Breast epithelium (tissue), 4 donors: ENCODE results near the gene COPG2. TPM values are rescaled to one million over a fixed set of nuclear protein-coding genes. Genes with fewer than 3 reads are reported as not detected.

Experiments used
- DNase-seq, 2 donors: peaks; one replicate each; pipeline ENCODE4 v3.0.0-alpha.2; 2019; ENCODE audit warnings: low spot score in 2 of 2
- H3K27ac ChIP-seq, 2 donors: fragments of 200-600 bp; sonication (generic) in 1 of 2; one replicate each; pipeline ENCODE4 v1.5.1; 2016 to 2019; ENCODE audit warnings: mild to moderate bottlenecking in 1 of 2
- H3K27me3 ChIP-seq, 2 donors: fragments of 200-600 bp; sonication (generic) in 1 of 2; one replicate each; pipeline versions ENCODE4 v1.5.1 to v1.6.0; 2017 to 2019; ENCODE audit warnings: control low read depth in 1 of 2, mild to moderate bottlenecking in 1 of 2
- H3K36me3 ChIP-seq: fragments of 200-600 bp; one replicate; pipeline ENCODE4 v1.5.1; 2019
- H3K4me1 ChIP-seq, 2 donors: fragments of 200-600 bp; sonication (generic); one replicate each; pipeline ENCODE4 v1.5.1; 2016 to 2019; ENCODE audit warnings: control low read depth in 1 of 2
- H3K4me3 ChIP-seq, 3 donors: fragments of 200-600 bp; sonication (generic); 1 replicate in 2 of 3; 2 replicates in 1 of 3; pipeline ENCODE4 v1.5.1; 2016 to 2019; ENCODE audit warnings: mild to moderate bottlenecking in 3 of 3, moderate library complexity in 2 of 3
- H3K9me3 ChIP-seq, 2 donors: fragments of 200-600 bp; sonication (generic) in 1 of 2; one replicate each; pipeline ENCODE4 v1.5.1; 2016 to 2019; ENCODE audit warnings: control low read depth in 1 of 2
- POLR2A ChIP-seq: fragments of 450-650 bp; IDR thresholded peaks from one replicate; pipeline ENCODE4 v1.6.1; 2016; ENCODE audit warnings: antibody characterized with exemption, mild to moderate bottlenecking, moderate library complexity
- POLR2AphosphoS5 ChIP-seq, 3 donors: sonication (generic); formaldehyde crosslinking; IDR thresholded peaks; one replicate each; pipeline ENCODE4 v1.6.1; 2017; ENCODE audit warnings: antibody characterized with exemption in 3 of 3
- intact Hi-C: fragments of 100-400 bp; cut with DNase I; formaldehyde crosslinking; loops from one replicate; pipeline ENCODE4 v1.15.1; 2023; ENCODE audit warnings: low total_unique reads
- total RNA-seq, 3 donors: library from RNA; depleted of rRNA; stranded (reverse); fragments of >200 nt; gene quantifications; one replicate each; pipeline ENCODE4 v1.1.0, GENCODE V29; 2016
- TF ChIP-seq, protein P1 (sequence below), 3 donors: fragments of 450-650 bp; IDR thresholded peaks; one replicate each; pipeline ENCODE4 v1.5.1; 2016 to 2017; ENCODE audit warnings: antibody characterized with exemption in 3 of 3, mild to moderate bottlenecking in 3 of 3, moderate library complexity in 3 of 3

Gene COPG2
- total RNA-seq, 3 donors from 2014 or later = 21.3 to 37.8 (median 27.2) TPM

DNA sequence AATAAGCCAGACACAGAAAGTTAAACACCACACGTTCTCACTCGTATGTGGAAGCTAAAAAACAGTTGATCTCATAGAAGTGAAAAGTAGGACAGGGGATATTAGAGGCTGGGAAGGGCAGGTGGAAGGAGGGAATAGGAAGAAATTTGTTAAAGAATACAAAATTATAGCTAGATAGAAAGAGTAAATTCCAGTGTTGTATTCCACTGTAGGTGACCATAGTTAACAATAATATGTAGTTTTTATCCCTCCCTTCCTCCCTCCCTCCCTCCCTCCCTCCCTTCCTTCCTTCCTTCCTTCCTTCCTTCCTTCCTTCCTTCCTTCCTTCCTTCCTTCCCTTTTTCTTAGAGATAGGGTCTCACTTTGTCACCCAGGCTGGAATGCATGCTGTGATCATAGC lies 196.6 kb downstream of the COPG2 start:
- TF ChIP-seq POLR2AphosphoS5 (IDR thresholded peaks at IDR 0.05) (no peak), POLR2A (no peak)
- TF ChIP-seq, protein P1, sequence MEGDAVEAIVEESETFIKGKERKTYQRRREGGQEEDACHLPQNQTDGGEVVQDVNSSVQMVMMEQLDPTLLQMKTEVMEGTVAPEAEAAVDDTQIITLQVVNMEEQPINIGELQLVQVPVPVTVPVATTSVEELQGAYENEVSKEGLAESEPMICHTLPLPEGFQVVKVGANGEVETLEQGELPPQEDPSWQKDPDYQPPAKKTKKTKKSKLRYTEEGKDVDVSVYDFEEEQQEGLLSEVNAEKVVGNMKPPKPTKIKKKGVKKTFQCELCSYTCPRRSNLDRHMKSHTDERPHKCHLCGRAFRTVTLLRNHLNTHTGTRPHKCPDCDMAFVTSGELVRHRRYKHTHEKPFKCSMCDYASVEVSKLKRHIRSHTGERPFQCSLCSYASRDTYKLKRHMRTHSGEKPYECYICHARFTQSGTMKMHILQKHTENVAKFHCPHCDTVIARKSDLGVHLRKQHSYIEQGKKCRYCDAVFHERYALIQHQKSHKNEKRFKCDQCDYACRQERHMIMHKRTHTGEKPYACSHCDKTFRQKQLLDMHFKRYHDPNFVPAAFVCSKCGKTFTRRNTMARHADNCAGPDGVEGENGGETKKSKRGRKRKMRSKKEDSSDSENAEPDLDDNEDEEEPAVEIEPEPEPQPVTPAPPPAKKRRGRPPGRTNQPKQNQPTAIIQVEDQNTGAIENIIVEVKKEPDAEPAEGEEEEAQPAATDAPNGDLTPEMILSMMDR (IDR thresholded peaks at IDR 0.05) = no peak
- Histone ChIP-seq H3K27me3 (no peaks in the 10 kb centered on the region), H3K4me3 (no peak overlapping the region), H3K36me3 (no peaks in the 10 kb centered on the region), H3K4me1 (no peaks in the 10 kb centered on the region), H3K27ac (no peak overlapping the region), H3K9me3 (no peaks in the 10 kb centered on the region)
- DNase-seq = no peak
- intact Hi-C loops = no loop called here

DNA sequence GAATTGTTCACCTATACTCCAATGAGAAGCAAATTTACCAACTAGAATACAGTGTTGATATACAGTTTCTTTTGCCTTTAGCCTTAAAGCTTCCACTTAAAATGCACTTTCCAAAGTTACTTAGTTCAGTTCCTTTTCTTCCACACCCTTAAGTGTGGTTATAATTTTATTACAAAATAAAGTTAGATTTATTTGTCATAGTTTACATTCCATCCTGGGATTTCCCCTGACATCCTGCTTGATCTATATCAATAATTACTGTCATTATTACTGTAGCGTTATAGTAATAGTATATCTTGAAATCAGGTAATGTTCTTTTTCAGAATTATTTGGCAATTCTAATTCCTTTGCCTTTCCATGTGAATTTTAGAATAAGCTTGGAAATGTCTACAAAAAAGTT lies 199.9 kb downstream of the COPG2 start:
- Histone ChIP-seq H3K4me3 (no peak overlapping the region), H3K4me1 (no peaks in the 10 kb centered on the region), H3K27me3 (no peaks in the 10 kb centered on the region), H3K27ac (no peak overlapping the region), H3K9me3 (no peaks in the 10 kb centered on the region), H3K36me3 (no peaks in the 10 kb centered on the region)
- intact Hi-C loops = no loop called here
- DNase-seq = no peak
- TF ChIP-seq, protein P1 (IDR thresholded peaks at IDR 0.05) = no peak
- TF ChIP-seq POLR2A (no peak), POLR2AphosphoS5 (IDR thresholded peaks at IDR 0.05) (no peak)

DNA sequence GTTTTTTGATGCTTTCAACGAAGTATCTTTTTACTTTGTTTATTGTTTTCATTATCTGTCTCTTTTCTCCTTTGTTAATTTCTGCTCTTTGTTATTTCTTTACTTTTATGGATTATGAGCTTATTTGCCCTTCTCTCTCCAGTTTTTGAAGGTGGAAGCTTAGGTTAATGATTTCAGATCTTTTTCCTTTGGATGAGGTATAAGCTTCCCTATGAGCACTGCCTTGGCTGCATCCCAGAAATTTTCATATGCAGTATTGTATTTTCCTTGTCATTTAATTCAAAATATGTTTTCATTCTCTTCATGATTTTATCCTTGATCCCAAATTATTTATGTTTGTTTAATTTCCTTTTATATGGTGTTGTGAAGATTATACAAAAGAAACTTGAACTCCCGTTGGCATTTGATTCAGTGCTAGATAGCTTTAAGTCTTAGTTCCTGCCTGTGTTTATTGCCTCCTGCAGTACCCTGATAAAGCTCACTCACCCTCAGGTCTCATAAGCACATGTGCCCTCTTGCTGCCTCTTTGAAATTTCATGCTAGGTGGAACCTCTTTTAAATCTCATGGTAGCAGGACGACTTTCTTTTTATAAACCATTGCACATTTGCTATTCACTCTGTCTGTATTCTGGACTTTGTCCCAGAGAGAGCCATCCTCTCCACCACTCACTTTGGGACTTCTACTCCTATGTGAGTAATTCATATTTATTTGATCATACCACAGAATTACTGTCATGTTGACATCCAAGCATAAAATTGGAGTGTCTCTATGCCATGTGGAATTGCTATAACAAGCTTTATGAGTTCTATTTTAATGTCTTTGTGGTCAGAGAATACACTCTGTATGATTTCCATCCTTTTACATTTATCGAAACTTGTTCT lies 204.8 kb downstream of the COPG2 start:
- TF ChIP-seq POLR2A (no peak), POLR2AphosphoS5 (IDR thresholded peaks at IDR 0.05) (no peak)
- TF ChIP-seq, protein P1 (IDR thresholded peaks at IDR 0.05) = no peak
- peaks cover 7 to 11% of the 10 kb centered on the region in 2 donors for H3K9me3 ChIP-seq
- no peaks in the 10 kb centered on the region for H3K36me3 ChIP-seq
- DNase-seq = no peak
- H3K4me1 ChIP-seq = no peaks in the 10 kb centered on the region
- no peak overlapping the region for H3K4me3 ChIP-seq
- no peak overlapping the region for H3K27ac ChIP-seq
- H3K27me3 ChIP-seq = no peaks in the 10 kb centered on the region
- intact Hi-C loops = loop anchor here (2.0 kb wide), 1 partner anchor 31 kb away; no protein-coding TSS in a partner anchor

DNA sequence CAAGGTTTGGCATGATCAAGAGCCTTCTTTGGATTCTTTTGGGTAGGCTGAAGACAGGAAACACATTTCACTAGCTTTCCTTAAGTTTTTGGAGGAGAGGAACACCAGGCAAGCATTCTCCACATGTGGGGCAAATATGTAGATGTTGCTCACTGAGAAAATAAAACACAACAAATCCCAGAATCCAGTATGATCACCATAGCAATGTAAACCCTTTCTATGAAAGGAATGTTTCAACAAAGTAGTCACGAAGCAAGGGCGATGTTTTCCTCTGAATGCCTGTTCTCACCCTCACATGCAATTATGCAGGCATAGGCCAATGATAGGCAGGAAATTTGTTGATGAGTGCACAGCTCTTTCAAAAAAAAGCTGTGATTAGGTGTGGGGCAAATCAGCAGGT lies 207.3 kb downstream of the COPG2 start:
- H3K36me3 ChIP-seq = no peaks in the 10 kb centered on the region
- H3K27ac ChIP-seq = no peak overlapping the region
- intact Hi-C loops = no loop called here
- H3K4me3 ChIP-seq = no peak overlapping the region
- H3K27me3 ChIP-seq = no peaks in the 10 kb centered on the region
- H3K9me3 ChIP-seq = peaks cover 7 to 12% of the 10 kb centered on the region in 2 donors
- TF ChIP-seq POLR2AphosphoS5 (IDR thresholded peaks at IDR 0.05) (no peak), POLR2A (no peak)
- TF ChIP-seq, protein P1 (IDR thresholded peaks at IDR 0.05) = no peak
- H3K4me1 ChIP-seq = no peaks in the 10 kb centered on the region
- DNase-seq = no peak

DNA sequence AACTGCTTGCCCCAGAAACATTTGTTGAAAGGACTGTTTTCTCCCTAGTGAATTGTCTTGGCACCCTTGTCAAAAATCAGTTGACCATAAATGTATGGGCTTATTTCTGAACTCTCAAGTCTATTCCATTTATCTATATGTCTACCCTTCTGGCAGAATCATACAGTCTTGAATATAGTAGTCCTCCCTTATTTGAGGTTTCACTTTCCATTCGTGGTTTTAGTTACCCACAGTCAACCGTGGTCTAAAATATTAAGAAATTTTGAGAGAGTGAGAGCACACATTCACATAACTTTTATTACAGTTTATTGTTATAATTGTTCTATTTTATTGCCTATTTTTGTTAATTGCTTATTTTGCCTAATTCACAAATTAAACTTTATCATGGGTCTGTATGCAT lies 210.3 kb downstream of the COPG2 start:
- intact Hi-C loops = no loop called here
- TF ChIP-seq POLR2AphosphoS5 (IDR thresholded peaks at IDR 0.05) = no peak
- TF ChIP-seq, protein P1 (IDR thresholded peaks at IDR 0.05) = no peak
- TF ChIP-seq POLR2A = no peak
- no peak for DNase-seq
- no peaks in the 10 kb centered on the region for H3K4me1 ChIP-seq
- no peak overlapping the region for H3K27ac ChIP-seq
- H3K4me3 ChIP-seq = no peak overlapping the region
- peaks cover 7 to 12% of the 10 kb centered on the region in 2 donors for H3K9me3 ChIP-seq
- H3K27me3 ChIP-seq = no peaks in the 10 kb centered on the region
- H3K36me3 ChIP-seq = no peaks in the 10 kb centered on the region
